ENCODE measurements around the gene PIWIL4. TPM values are rescaled to one million over a fixed set of nuclear protein-coding genes. Genes with fewer than 3 reads are reported as not detected.

Gene PIWIL4
- total RNA-seq, 1 donor from 2014 or later = 2.6 TPM

DNA sequence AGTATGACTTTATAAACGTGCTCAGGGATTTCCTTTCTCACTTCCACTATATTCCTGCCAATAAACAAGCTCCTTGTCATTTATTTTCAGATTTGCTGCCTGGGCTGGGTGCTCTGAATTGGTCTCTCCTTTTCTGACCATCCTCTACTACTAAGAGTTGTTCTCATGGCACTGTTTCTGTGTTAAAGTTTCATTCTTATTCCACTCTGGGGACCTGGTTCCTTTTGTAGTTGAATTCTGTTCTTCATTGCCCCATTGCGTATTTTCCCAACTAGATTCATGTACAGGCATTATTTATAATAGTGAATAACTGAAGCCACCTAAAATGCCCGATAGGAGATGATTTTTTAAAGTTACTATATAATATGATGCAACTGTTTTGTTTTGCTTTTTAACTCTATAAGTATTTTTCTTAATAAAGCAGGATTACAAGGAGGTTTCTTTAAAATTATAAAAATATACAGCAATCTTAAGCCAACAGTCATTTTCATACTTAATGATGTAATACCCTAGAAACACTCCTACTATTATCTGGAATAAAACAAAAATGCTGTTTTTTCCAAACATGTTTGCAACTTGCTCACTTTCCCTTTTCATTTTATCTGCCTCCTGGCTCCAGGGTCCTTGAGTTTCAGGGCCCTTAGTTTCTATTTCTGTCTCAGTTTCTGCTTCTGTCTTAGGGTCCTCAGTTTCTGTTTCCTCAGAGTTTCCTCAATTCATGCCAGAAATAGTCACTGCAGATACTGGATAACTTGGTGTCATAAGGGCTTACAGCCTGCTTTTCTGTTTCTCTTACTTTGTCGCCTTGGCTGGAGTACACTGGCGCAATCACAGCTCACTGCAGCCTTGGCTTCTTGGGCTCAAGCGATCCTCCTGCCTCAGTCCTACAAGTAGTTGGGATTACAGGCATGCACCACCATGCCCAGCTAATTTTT, 33.2 kb upstream of the PIWIL4 start:
- no peak for DNase-seq (ENCODE audit: low spot score)
- H3K9me3 Mint-ChIP-seq (ENCODE audit: low read depth) = no peaks in the 10 kb centered on the region
- H3K4me3 Mint-ChIP-seq (ENCODE audit: unreplicated experiment) = no peak overlapping the region
- no peaks in the 10 kb centered on the region for H3K36me3 Mint-ChIP-seq (ENCODE audit: low read depth)
- no peaks in the 10 kb centered on the region for H3K27me3 Mint-ChIP-seq (ENCODE audit: low read depth)
- peak overlapping the region; percentile 93 for H3K27ac Mint-ChIP-seq (ENCODE audit: unreplicated experiment)
- TF ChIP-seq, protein P1, sequence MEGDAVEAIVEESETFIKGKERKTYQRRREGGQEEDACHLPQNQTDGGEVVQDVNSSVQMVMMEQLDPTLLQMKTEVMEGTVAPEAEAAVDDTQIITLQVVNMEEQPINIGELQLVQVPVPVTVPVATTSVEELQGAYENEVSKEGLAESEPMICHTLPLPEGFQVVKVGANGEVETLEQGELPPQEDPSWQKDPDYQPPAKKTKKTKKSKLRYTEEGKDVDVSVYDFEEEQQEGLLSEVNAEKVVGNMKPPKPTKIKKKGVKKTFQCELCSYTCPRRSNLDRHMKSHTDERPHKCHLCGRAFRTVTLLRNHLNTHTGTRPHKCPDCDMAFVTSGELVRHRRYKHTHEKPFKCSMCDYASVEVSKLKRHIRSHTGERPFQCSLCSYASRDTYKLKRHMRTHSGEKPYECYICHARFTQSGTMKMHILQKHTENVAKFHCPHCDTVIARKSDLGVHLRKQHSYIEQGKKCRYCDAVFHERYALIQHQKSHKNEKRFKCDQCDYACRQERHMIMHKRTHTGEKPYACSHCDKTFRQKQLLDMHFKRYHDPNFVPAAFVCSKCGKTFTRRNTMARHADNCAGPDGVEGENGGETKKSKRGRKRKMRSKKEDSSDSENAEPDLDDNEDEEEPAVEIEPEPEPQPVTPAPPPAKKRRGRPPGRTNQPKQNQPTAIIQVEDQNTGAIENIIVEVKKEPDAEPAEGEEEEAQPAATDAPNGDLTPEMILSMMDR (IDR thresholded peaks at IDR 0.05) = no peak
- peaks cover 46% of the 10 kb centered on the region for H3K4me1 Mint-ChIP-seq (ENCODE audit: low read depth)

DNA sequence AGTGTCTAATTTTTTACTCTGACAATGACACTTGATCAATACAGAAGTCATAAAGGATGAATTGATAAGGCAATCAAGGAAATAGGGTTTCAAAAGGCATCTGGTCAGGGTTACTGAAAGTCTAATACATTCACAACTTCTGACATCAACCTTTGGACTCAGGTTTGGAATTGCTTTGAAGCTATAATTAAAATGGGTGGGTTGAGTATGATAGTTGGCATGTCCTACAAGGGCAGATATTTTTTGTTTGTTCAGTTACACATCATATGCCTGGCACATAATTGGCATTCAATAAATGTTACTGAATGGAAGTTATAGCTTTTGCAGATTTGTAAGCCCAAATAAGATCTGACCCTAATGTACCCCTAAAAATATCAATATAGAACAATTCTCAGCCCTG, 30.8 kb upstream of the PIWIL4 start:
- H3K27ac Mint-ChIP-seq (ENCODE audit: unreplicated experiment) = no peak overlapping the region
- H3K4me3 Mint-ChIP-seq (ENCODE audit: unreplicated experiment) = no peak overlapping the region
- DNase-seq (ENCODE audit: low spot score) = no peak
- H3K4me1 Mint-ChIP-seq (ENCODE audit: low read depth) = peaks cover 44% of the 10 kb centered on the region
- H3K9me3 Mint-ChIP-seq (ENCODE audit: low read depth) = no peaks in the 10 kb centered on the region
- H3K36me3 Mint-ChIP-seq (ENCODE audit: low read depth) = no peaks in the 10 kb centered on the region
- no peaks in the 10 kb centered on the region for H3K27me3 Mint-ChIP-seq (ENCODE audit: low read depth)
- TF ChIP-seq, protein P1 (IDR thresholded peaks at IDR 0.05) = no peak

DNA sequence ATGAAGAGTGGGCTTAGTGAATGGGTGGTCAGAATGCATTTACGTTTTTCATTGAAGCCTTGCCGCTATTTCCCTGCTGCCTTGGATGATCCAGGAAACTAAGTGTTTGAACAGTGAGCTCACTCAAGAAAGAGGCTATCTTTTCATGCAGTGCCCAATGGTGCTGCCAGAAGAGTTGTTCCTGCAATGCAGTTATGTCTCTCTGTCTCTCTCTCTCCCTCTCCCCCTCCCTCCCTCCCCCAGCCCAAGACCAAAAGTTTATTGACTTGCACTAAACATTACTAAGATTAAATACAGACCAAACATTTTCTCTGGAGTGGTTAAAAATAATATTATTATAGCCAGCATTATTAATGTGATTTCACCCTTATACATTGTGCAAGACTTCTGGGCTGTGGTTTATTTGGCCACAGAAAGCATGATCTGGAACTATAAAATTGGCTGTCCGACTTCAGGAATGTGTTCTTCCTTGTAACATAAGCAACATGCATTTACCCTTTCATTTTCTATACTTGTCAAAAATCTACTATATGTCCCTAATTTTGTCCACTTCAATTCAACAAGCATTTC, 30.1 kb upstream of the PIWIL4 start:
- TF ChIP-seq, protein P1 (IDR thresholded peaks at IDR 0.05) = no peak
- no peaks in the 10 kb centered on the region for H3K9me3 Mint-ChIP-seq (ENCODE audit: low read depth)
- H3K4me3 Mint-ChIP-seq (ENCODE audit: unreplicated experiment) = no peak overlapping the region
- H3K4me1 Mint-ChIP-seq (ENCODE audit: low read depth) = peaks cover 43% of the 10 kb centered on the region
- no peak for DNase-seq (ENCODE audit: low spot score)
- H3K36me3 Mint-ChIP-seq (ENCODE audit: low read depth) = no peaks in the 10 kb centered on the region
- no peaks in the 10 kb centered on the region for H3K27me3 Mint-ChIP-seq (ENCODE audit: low read depth)
- H3K27ac Mint-ChIP-seq (ENCODE audit: unreplicated experiment) = peak overlapping the region; percentile 64

- TF ChIP-seq, protein P1 (IDR thresholded peaks at IDR 0.05) = no peak
- no peak overlapping the region for H3K27ac Mint-ChIP-seq (ENCODE audit: unreplicated experiment)
- H3K4me1 Mint-ChIP-seq (ENCODE audit: low read depth) = peaks cover 38% of the 10 kb centered on the region
- H3K4me3 Mint-ChIP-seq (ENCODE audit: unreplicated experiment) = no peak overlapping the region
- no peak for DNase-seq (ENCODE audit: low spot score)
- H3K9me3 Mint-ChIP-seq (ENCODE audit: low read depth) = no peaks in the 10 kb centered on the region
- no peaks in the 10 kb centered on the region for H3K36me3 Mint-ChIP-seq (ENCODE audit: low read depth)
- no peaks in the 10 kb centered on the region for H3K27me3 Mint-ChIP-seq (ENCODE audit: low read depth)
These were observed 27.7 kb upstream of the PIWIL4 start for GRCh38 chr11:94539420-94539819.

GRCh38 chr11:94543695-94544645, 23.2 kb upstream of the PIWIL4 start, which contains the start of gene FUT4:
TSS of gene FUT4 (plus strand) at chr11:94543921. CDS start at chr11:94544134, 213 bp downstream.
- Mint-ChIP-seq H3K36me3 (ENCODE audit: low read depth) (no peaks in the 10 kb centered on the region), H3K9me3 (ENCODE audit: low read depth) (no peaks in the 10 kb centered on the region), H3K27ac (ENCODE audit: unreplicated experiment) (peak within 1 kb of the TSS; percentile 100), H3K4me1 (ENCODE audit: low read depth) (peaks cover 51% of the 10 kb centered on the region), H3K27me3 (ENCODE audit: low read depth) (no peaks in the 10 kb centered on the region), H3K4me3 (ENCODE audit: unreplicated experiment) (peak within 1 kb of the TSS; percentile 96)
- peak; percentile 94 for DNase-seq (ENCODE audit: low spot score)
- TF ChIP-seq, protein P1 (IDR thresholded peaks at IDR 0.05) = no peak

All from chondrocyte (in vitro differentiated cells).